GM10266 (cell line): Measurements from ENCODE around the gene RINT1.

Experiments
- DNase-seq: peaks from one replicate; pipeline ENCODE4 v3.0.0; 2012; ENCODE audit errors: extremely low spot score
- TF ChIP-seq, protein P1 (sequence below): IDR thresholded peaks from 2 replicates; pipeline ENCODE4 v1.5.1; 2012; ENCODE audit warnings: mild to moderate bottlenecking, low read depth; ENCODE audit not compliant: control insufficient read depth, insufficient read depth; ENCODE audit errors: missing control alignments

RINT1 gene

DNA sequence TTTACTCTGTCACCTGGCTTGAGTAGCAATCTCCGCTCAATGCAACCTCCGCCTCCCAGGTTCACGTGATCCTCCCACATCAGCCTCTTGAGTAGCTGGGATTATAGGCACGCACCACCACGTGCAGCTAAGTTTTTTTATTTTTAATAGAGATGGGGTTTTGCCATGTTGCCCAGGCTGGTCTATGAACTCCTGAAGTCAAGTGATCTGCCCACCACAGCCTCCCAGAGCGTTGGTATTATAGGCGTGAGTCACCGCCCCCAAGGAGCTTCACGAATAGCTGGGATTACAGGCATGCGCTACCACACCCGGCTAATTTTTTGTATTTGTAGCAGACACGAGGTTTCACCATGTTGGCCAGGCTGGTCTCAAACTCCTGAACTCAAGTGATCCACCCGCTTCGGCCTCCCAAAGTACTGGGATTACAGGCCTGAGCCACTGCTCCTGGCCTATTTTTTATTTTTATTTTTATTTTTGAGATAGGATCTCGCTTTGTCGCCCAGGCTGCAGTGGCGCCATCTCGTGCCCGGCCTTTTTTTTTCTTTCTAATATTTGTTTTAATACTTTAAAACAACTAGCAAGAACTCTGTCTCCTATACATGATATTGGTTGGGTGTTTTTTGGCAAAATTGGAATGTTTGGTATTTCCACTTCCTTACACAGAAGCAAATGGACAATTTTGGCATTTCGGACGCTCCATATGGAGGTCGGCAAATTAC lies 48.2 kb downstream of the RINT1 start:
- DNase-seq, result no peak
- TF ChIP-seq, protein P1, sequence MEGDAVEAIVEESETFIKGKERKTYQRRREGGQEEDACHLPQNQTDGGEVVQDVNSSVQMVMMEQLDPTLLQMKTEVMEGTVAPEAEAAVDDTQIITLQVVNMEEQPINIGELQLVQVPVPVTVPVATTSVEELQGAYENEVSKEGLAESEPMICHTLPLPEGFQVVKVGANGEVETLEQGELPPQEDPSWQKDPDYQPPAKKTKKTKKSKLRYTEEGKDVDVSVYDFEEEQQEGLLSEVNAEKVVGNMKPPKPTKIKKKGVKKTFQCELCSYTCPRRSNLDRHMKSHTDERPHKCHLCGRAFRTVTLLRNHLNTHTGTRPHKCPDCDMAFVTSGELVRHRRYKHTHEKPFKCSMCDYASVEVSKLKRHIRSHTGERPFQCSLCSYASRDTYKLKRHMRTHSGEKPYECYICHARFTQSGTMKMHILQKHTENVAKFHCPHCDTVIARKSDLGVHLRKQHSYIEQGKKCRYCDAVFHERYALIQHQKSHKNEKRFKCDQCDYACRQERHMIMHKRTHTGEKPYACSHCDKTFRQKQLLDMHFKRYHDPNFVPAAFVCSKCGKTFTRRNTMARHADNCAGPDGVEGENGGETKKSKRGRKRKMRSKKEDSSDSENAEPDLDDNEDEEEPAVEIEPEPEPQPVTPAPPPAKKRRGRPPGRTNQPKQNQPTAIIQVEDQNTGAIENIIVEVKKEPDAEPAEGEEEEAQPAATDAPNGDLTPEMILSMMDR, result no peak

DNA sequence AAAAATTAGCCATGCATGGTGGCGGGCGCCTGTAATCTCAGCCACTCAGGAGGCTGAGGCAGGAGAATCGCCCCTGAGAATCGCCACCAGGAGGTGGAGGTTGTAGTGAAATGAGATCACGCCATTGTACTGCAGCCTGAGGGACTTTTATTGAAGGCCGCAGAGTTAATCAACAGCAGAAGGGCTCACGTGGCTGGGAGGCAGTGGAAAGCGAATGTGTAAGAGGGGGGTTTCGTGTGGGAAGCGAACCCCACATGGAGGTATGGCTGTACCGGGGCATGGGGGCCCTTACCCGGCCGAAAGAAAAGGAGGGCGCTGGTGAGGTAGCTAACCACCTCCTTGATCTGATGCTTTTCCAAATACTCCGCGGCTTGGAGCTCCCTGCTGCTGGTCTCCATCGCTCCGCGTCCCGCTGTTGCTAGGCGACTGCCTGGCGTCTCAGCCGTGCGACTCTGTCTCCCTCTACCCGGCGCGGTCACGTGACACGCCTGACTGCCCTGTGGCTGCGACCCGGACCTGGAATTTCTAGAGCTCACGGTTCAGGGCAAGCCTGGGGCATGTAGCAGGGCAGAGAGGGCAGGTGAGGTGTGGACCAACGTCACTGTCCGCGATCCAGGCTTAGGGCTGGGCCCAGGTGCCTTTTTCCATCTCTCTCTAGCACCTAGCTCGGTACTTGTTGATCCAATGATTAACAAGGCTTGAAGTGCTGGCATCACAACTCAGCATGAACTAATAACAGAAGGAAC lies 49.2 kb downstream of the RINT1 start, which contains the start of gene EFCAB10:
EFCAB10 (minus strand) TSS at position 428 of the 746 bp plus-strand sequence; CDS start at position 398, 30 bp downstream.
- TF ChIP-seq, protein P1, result no peak
- DNase-seq, result peak; percentile 74

DNA sequence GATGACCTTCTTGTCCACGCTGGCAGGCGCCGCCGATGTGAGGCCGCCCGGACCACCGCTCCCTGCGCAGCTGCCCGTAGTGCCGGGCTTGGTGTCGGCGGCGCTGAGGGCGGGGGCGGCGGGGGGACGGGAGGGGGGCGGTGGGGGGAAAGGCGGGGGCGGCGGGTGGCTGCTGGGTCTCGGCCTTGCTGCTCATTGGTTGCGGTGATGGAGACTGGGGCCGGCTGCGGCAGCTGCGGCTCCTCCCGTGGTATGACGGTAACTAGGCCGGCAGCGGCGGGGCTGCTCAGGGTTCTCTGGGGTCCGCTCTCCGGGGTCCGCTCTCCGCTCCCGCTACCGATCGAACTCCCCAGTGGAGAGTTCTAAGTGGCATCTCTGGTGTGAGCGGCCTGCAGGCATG lies 51.1 kb downstream of the RINT1 start:
- no peak for DNase-seq

DNA sequence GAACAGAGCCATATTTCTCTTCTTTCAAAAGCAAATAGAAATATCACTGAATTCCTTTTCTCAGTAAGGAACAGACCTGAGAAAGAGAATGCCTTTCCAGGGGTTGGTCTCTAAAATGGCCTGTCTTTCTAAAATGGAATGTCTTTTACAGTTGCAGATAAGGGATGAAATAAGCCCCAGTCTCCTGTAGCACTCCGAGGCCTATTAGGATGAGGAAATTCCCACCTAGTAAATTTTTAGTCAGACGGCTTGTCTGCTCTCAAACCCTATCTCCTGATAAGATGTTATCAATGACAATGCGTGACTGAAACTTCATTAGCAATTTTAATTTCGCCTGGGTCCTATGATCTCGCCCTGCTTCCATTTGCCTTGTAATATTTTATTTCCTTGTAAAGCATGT lies 52.2 kb downstream of the RINT1 start:
- no peak for DNase-seq
- TF ChIP-seq, protein P1, result no peak

More for the DNA sequence above, 51.1 kb downstream of the RINT1 start:
- TF ChIP-seq, protein P1, result no peak

DNA sequence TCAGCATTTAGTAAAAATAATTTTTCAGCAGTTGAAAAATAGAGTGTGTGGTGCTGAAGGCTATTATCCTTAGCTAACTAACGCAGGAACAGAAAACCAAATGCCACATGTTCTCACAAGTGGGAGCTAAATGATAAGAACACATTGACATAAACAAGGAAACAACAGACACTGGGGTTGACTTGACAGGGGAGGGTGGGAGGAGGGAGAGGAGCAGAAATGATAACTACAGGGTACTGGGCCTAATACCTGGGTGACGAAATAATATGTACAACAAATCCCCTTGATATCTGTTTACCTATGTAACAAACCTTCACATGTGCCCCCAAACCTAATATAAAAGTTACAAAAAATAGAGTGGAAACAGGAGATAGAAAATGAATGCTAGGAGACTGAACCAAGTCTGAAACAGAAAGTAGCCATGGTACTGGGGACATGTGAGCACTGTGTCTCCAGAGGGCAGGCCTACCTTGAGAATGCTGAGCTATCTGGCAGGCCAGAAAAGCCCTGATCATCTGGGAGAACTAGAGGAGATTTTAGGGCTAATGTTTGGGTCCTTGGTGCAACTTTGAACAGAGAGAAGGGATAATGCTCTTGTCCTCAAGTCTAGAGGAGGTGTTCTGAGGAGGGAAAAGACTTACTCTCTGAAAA lies 54.0 kb downstream of the RINT1 start:
- TF ChIP-seq, protein P1, result no peak
- peak; percentile 35 for DNase-seq

DNA sequence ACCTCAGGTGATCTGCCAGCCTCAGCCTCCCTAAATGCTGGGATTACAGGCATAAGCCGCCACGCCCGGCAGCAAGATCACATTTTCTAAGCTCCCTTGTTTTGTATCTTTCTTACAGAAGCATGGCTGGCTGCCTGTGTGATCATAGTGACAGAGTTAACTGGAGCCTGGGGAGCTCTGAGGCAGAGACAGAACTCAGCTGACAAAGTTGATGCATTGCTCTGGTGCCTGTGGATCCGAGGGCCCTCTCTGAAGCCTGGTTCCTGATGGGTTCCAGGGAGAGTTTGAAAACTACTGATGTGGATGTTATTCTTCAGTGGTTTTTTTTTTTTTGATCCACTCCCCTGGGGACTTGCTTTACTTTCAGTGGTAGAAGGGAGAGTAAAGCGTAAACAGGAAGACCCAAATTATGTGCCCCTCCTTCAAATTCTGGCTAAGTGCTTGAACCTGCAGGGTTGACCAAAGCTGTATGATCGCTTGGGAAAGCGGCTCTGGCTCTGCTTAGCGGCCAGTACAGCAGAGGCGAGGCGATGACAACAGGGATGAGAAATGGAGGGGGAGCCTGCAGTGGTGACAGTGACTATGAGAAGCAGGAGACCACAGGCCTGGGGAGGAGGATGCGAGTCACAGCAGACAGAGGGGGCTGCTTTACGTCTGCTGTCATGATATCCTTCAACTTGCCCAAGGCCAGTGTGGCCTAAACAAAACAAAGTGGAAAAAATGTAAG lies 56.1 kb downstream of the RINT1 start:
- TF ChIP-seq, protein P1, result no peak
- DNase-seq, result no peak
